Upper lobe of left lung (tissue), 6 donors: ENCODE measurements around the gene NPFFR1. TPM values are rescaled to one million over a fixed set of nuclear protein-coding genes. Genes with fewer than 3 reads are reported as not detected.

Source experiments
- ATAC-seq, 2 donors: fragments of 200-7000 bp; cut with Tn5 transposase; one replicate each; pipeline ENCODE4 v1.9.1; 2022; ENCODE audit warnings: mild to moderate bottlenecking in 2 of 2, moderate library complexity in 2 of 2; ENCODE audit not compliant: low FRiP score in 2 of 2
- DNase-seq, 2 donors: peaks; one replicate each; pipeline ENCODE4 v3.0.0-alpha.2; 2019 to 2020
- H3K27ac ChIP-seq, 4 donors: fragments of 200-600 bp; sonication (generic); one replicate each; pipeline ENCODE4 v1.5.1; 2016 to 2019
- H3K27me3 ChIP-seq, 4 donors: fragments of 200-600 bp; sonication (generic); one replicate each; pipeline ENCODE4 v1.5.1; 2017 to 2019
- H3K36me3 ChIP-seq, 4 donors: fragments of 200-600 bp; sonication (generic); one replicate each; pipeline ENCODE4 v1.5.1; 2016 to 2019
- H3K4me1 ChIP-seq, 4 donors: fragments of 200-600 bp; sonication (generic); one replicate each; pipeline ENCODE4 v1.5.1; 2018 to 2019
- H3K4me3 ChIP-seq, 4 donors: fragments of 200-600 bp; sonication (generic); one replicate each; pipeline ENCODE4 v1.5.1; 2017 to 2019; ENCODE audit warnings: mild to moderate bottlenecking in 2 of 4, moderate library complexity in 1 of 4
- H3K9me3 ChIP-seq, 4 donors: fragments of 200-600 bp; sonication (generic); one replicate each; pipeline ENCODE4 v1.5.1; 2018 to 2019
- EP300 ChIP-seq, 4 donors: sonication (generic); formaldehyde crosslinking; IDR thresholded peaks; one replicate each; pipeline ENCODE4 v1.5.1; 2017; ENCODE audit warnings: antibody characterized with exemption in 4 of 4, control low read depth in 2 of 4
- POLR2A ChIP-seq, 4 donors: fragments of 450-650 bp; IDR thresholded peaks; one replicate each; pipeline ENCODE4 v1.5.1; 2016 to 2017; ENCODE audit warnings: antibody characterized with exemption in 4 of 4, mild to moderate bottlenecking in 2 of 4
- POLR2AphosphoS5 ChIP-seq, 2 donors: sonication (generic); formaldehyde crosslinking; IDR thresholded peaks; one replicate each; pipeline ENCODE4 v1.5.1; 2017; ENCODE audit warnings: antibody characterized with exemption in 2 of 2
- WGBS, 2 donors: methylation state at CpG; one replicate each; pipeline ENCODE4 v1.1.5; 2017 to 2018; 5-methylcytosine and 5-hydroxymethylcytosine counted together
- total RNA-seq, 6 donors: library from RNA; depleted of rRNA in 4 of 6; stranded (reverse); fragments of >200 nt in 4 of 6; gene quantifications; one replicate each; pipeline versions ENCODE4 v1.1.0 to v1.2.1, GENCODE V29; 2016 to 2021
- TF ChIP-seq, protein P1 (sequence below), 6 experiments: fragments of 450-650 bp in 4 of 6; fragments of 200-600 bp in 2 of 6; sonication (generic) in 2 of 6; IDR thresholded peaks; one replicate each; pipeline ENCODE4 v1.5.1; 2016 to 2019; ENCODE audit warnings: antibody characterized with exemption in 6 of 6
- donor health status: DM: no; HTN: no; CAD: no; lungs with moderate emphysema.
- donor health status: DM: no; HTN: yes; CAD: no; lungs with severe emphysema.

The NPFFR1 gene
- total RNA-seq, 6 donors from 2014 or later, result 0.15 to 1.0 (median 0.29) TPM

DNA sequence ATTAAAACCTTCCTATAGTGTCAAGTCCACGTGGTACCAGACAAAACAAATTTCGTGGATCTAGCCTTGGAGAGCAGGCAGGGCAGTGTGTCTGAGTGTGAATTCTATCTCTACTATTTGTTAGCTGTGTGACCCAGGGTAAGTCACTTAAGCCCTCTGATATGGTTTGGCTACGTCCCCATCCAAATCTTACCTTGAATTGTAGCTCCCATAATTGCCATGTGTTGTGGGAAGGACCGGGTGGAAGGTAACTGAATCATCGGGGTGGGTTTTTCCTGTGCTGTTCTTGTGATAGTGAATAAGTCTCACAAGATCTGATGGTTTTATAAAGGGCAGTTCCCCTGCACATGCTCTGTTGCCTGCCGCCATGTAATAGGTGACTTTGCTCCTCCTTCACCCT lies 2.8 kb upstream of the NPFFR1 start:
- no peak overlapping the region for H3K4me3 ChIP-seq
- WGBS, 2 donors, result 89 to 90% methylated on average over 6 of the region's 6 CpGs

DNA sequence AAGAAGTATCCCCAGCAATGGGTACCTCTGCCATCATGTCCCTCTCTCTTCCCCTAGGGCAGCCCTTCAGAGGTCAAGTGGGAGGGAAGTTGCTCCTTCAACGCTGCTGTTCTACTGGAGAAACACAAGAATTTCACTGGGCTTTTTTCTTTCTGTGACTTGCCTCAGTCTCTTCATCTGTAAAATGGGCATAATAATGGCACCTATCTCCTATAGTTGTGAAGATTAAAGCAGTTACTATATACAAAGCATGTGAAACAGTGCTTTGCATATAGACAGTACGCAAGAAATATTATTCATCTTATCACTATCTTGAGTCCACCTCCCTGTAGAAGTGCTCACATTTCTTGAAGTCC lies 1.6 kb upstream of the NPFFR1 start:
- H3K36me3 ChIP-seq, result no peaks in the 10 kb centered on the region
- peaks cover 0 to 8% (median 4%) of the 10 kb centered on the region in 4 donors for H3K27me3 ChIP-seq
- H3K4me1 ChIP-seq, result peaks cover 7 to 12% (median 10%) of the 10 kb centered on the region in 4 donors
- H3K9me3 ChIP-seq, result no peaks in the 10 kb centered on the region
- DNase-seq, result no peak
- H3K27ac ChIP-seq, result no peak overlapping the region
- WGBS, 2 donors, result 88% methylated on average over 2 of the region's 2 CpGs
- no peak overlapping the region for H3K4me3 ChIP-seq
- no peak for TF ChIP-seq POLR2A (IDR thresholded peaks at IDR 0.05)
- TF ChIP-seq POLR2AphosphoS5 (IDR thresholded peaks at IDR 0.05), result no peak
- no peak for ATAC-seq

More for the DNA sequence above, 2.8 kb upstream of the NPFFR1 start:
- ATAC-seq, result no peak
- H3K4me1 ChIP-seq, result peaks cover 7 to 12% (median 10%) of the 10 kb centered on the region in 4 donors
- no peak for DNase-seq
- H3K27ac ChIP-seq, result no peak overlapping the region
- TF ChIP-seq POLR2AphosphoS5 (IDR thresholded peaks at IDR 0.05), result no peak
- TF ChIP-seq EP300 (IDR thresholded peaks at IDR 0.05), result no peak
- TF ChIP-seq, protein P1, sequence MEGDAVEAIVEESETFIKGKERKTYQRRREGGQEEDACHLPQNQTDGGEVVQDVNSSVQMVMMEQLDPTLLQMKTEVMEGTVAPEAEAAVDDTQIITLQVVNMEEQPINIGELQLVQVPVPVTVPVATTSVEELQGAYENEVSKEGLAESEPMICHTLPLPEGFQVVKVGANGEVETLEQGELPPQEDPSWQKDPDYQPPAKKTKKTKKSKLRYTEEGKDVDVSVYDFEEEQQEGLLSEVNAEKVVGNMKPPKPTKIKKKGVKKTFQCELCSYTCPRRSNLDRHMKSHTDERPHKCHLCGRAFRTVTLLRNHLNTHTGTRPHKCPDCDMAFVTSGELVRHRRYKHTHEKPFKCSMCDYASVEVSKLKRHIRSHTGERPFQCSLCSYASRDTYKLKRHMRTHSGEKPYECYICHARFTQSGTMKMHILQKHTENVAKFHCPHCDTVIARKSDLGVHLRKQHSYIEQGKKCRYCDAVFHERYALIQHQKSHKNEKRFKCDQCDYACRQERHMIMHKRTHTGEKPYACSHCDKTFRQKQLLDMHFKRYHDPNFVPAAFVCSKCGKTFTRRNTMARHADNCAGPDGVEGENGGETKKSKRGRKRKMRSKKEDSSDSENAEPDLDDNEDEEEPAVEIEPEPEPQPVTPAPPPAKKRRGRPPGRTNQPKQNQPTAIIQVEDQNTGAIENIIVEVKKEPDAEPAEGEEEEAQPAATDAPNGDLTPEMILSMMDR (IDR thresholded peaks at IDR 0.05), result no peak
- TF ChIP-seq POLR2A (IDR thresholded peaks at IDR 0.05), result no peak
- H3K36me3 ChIP-seq, result no peaks in the 10 kb centered on the region
- H3K9me3 ChIP-seq, result no peaks in the 10 kb centered on the region
- peaks cover 0 to 8% (median 4%) of the 10 kb centered on the region in 4 donors for H3K27me3 ChIP-seq

DNA sequence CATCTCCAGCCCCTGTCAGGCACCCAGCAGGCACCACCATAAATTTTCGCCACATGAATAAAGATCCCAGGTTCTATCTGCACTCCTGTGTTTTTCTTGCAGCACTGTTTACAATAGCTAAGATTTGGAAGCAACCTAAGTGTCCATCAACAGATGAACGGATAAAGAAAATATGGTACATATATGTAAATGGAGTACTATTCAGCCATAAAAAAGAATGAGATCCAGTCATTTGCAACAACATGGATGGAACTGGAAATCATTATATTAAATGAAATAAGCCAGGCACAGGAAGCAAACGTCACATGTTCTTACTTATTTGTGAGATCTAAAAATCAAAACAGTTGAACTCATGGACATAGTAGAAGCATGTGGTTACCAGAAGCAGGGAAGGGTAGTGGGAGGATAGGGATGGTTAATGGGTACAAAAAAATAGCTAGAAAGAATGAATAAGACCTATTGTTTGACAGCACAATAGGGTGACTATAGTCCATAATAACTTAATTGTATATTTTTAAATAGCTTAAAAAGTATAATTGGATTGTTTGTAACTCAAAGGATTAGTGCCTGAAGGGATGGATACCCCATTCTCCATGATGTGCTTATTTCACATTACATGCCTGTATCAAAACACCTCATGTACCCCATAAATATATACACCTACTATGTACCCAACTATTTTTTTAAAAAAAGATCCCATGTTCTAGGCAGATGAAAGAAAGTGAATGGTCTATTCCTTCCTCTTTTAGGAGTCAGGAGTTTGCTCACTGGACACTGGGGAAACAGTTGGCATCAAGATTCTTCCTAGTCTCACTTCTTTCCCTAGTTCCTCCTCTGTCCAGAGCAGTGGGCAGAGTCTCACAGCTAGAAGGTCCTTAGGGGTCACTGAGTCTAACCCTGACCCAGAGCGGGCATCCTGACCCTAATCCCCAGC lies 1.0 kb upstream of the NPFFR1 start:
- Histone ChIP-seq H3K27ac (no peak overlapping the region), H3K27me3 (peaks cover 0 to 8% (median 4%) of the 10 kb centered on the region in 4 donors), H3K36me3 (no peaks in the 10 kb centered on the region), H3K4me3 (no peak overlapping the region), H3K9me3 (no peaks in the 10 kb centered on the region), H3K4me1 (peaks cover 6 to 12% (median 9%) of the 10 kb centered on the region in 4 donors)
- no peak for TF ChIP-seq POLR2A (IDR thresholded peaks at IDR 0.05)
- no peak for TF ChIP-seq EP300 (IDR thresholded peaks at IDR 0.05)
- no peak for TF ChIP-seq POLR2AphosphoS5 (IDR thresholded peaks at IDR 0.05)
- TF ChIP-seq, protein P1 (IDR thresholded peaks at IDR 0.05), result no peak
- no peak for ATAC-seq
- no peak for DNase-seq
- WGBS, 2 donors, result 65 to 67% methylated on average over 4 of the region's 4 CpGs

DNA sequence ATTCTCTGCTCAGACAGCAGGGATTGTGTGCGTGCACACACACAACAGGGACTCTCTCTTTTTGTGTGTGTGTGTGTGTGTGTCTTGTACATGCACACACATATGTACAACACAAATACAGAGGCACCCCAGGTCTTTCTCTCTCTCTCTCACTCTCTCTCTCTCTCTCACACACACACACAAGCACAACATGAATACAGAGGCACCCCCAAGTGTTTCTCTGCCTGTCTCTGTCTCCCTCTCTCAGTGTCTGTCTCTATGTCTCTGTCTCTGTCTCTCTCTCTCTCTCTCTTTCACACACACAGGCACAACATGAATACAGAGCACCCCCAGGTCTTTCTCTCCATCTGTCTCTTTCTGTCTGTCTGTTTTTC lies 746 bp downstream of the NPFFR1 start:
- TF ChIP-seq, protein P1 (IDR thresholded peaks at IDR 0.05), result no peak
- TF ChIP-seq POLR2AphosphoS5 (IDR thresholded peaks at IDR 0.05) (no peak), EP300 (IDR thresholded peaks at IDR 0.05) (no peak), POLR2A (IDR thresholded peaks at IDR 0.05) (no peak)
- H3K27ac ChIP-seq, result no peak overlapping the region
- H3K4me3 ChIP-seq, result peak overlapping the region in 2 of 4 donors; percentile 43 to 49
- H3K27me3 ChIP-seq, result peaks cover 0 to 8% (median 4%) of the 10 kb centered on the region in 4 donors
- ATAC-seq (no peak), DNase-seq (no peak)
- H3K4me1 ChIP-seq, result peaks cover 6 to 12% (median 9%) of the 10 kb centered on the region in 4 donors
- WGBS, 2 donors, result 94 to 100% methylated on average over 1 of the region's 1 CpG
- H3K36me3 ChIP-seq, result no peaks in the 10 kb centered on the region
- H3K9me3 ChIP-seq, result no peaks in the 10 kb centered on the region

DNA sequence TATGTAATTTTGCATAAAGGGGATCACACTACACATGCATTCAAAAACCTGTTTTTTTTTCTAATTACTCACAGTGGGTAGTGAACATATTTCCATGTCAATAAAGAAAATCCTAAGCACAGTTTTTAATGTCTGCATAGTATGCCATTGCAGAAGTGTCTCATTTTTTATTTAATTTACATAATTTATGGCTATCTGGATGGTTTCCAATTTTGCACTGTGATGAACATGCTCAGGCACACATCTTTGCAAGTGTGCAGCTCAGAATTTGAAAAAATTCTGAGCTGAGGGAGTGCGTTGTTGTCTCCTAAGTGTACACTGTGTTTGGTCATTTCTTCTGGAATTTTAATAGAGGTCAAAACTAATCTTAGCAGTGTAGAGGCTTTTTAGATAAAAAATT lies 2.2 kb downstream of the NPFFR1 start:
- no peak overlapping the region for H3K27ac ChIP-seq
- peaks cover 6 to 12% (median 9%) of the 10 kb centered on the region in 4 donors for H3K4me1 ChIP-seq
- H3K27me3 ChIP-seq, result peaks cover 0 to 8% (median 4%) of the 10 kb centered on the region in 4 donors
- H3K4me3 ChIP-seq, result no peak overlapping the region
- TF ChIP-seq EP300 (IDR thresholded peaks at IDR 0.05), result no peak
- TF ChIP-seq, protein P1 (IDR thresholded peaks at IDR 0.05), result no peak
- no peak for TF ChIP-seq POLR2AphosphoS5 (IDR thresholded peaks at IDR 0.05)
- no peak for TF ChIP-seq POLR2A (IDR thresholded peaks at IDR 0.05)
- H3K9me3 ChIP-seq, result no peaks in the 10 kb centered on the region
- ATAC-seq (no peak), DNase-seq (no peak)
- whole genome bisulfite sequencing, 2 donors, result 87 to 96% methylated on average over 1 of the region's 1 CpG
- no peaks in the 10 kb centered on the region for H3K36me3 ChIP-seq
